IPS-18c (cell line): Measurements from ENCODE around the gene PTPN6.
A peak's percentile ranks its signal among the peaks of the same experiment; 100 is the strongest.

Experiments used
- H3K4me3 ChIP-seq: 2 replicates; pipeline ENCODE4 v1.7.0; 2013; ENCODE audit warnings: low read depth, mild to moderate bottlenecking, low read length, moderate library complexity; ENCODE audit not compliant: insufficient read depth
- H3K9me3 ChIP-seq: one replicate; pipeline ENCODE4 v1.6.1; 2013; ENCODE audit warnings: mild to moderate bottlenecking, low read length, moderate library complexity; ENCODE audit not compliant: control insufficient read depth, insufficient read depth

PTPN6 gene

GRCh38 chr12:6959805-6960592 is 8.8 kb downstream of the PTPN6 start:
- H3K9me3 ChIP-seq: peaks cover 2% of the 10 kb centered on the region
- no peak overlapping the region for H3K4me3 ChIP-seq

GRCh38 chr12:6960593-6961277 is 9.6 kb downstream of the PTPN6 start:
- H3K9me3 ChIP-seq: peaks cover 2% of the 10 kb centered on the region
- H3K4me3 ChIP-seq: peak overlapping the region; percentile 25; the same call in 1 of the 2 replicates

DNA sequence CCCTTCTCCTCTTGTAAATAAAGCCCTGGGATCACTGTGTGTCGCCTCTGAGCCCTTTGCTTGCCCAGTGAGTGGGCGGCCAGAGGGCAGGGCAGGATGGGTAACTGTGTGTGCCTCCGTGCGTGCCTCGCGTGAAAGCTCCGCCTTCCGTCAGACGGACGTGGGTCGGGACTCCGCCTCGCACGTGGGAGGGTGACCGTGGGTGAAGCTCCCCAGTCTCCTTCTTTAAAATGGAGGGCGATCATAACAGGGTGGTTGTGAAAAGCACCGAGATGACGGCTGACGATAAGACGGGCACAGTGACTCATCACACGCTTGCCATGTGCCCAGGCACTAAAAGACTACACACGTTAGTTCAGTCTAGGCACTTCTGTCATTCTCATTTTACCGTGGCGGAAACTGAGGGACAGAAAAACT is 10.1 kb downstream of the PTPN6 start:
- Histone ChIP-seq H3K9me3 (peaks cover 2% of the 10 kb centered on the region), H3K4me3 (peak overlapping the region; percentile 25; the same call in 1 of the 2 replicates)

GRCh38 chr12:6961695-6962284 is 10.6 kb downstream of the PTPN6 start:
- peak overlapping the region; percentile 81 for H3K4me3 ChIP-seq
- H3K9me3 ChIP-seq: peaks cover 2% of the 10 kb centered on the region

DNA sequence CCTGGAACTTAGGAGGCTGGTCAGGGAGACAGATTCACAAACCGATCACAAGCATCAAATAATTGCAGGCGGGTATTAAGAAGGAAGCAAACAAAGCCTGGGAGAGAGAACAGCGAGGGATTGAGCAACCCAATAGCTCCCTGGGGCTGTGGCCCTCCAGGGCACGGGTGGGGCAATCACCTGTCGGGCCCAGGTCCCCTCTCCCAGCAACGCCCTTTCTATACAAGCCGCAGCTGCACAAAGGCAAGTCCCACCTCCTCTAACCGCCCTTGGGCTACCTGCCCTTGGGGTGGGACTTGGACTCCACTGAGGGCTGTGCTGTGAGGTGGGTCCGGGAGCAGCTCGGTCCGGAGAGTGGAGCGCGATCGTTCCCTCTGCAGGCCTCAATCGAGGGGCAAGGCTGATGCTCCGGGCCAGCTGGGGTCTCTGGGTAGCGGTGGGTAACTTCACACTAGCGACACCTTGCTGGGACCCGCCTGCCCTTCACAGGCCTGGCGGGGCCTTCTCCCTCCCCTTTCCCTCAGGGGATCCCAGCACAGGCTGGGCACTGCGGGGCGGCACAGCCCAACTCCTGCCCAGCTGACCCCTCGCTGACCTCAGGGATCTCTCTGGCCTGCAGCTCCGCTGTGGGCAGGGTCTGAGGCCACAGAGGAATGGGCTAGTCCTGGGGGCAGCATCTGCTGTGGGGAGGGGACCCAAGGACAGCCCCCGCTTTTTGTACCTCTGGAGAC is 11.3 kb downstream of the PTPN6 start:
- peak overlapping the region; percentile 81 for H3K4me3 ChIP-seq
- H3K9me3 ChIP-seq: peaks cover 2% of the 10 kb centered on the region

DNA sequence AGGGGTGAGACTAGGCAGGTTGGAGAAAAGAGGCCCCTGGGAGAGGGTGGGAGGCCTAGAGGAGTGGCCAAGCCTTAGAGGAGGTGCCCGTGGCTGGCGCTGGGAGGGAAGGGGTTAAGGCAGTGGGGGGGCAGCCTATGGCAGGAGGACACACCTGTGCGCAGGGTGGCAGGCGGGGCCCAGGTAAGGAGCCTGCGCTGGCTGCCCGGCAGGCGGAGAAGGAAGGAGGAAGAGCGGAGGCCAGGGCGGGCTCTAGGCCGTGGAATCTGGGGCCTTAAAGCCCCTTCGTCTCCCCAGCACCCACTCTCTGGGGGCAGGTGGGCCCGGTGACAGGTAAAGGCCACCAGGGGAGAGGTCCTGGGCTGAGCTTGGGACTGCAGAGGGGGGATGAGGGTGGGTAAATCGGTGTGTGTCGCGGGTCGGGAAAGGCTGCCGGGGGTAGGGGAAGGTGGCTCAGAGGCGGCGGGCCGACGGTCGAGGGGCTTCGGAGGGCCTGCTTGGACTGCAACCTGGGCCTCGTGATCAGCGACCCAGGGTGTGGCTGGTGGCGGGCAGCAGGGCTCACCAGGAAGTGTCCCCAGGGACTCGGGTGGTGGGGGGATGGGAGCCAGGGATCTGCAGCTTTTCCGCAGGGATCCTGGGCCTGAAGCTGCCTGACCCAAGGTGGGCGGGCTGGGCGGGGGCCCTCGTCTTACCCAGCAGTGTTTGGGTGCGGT is 12.0 kb downstream of the PTPN6 start:
- Histone ChIP-seq H3K9me3 (peaks cover 2% of the 10 kb centered on the region), H3K4me3 (peak overlapping the region; percentile 81)

- Histone ChIP-seq H3K9me3 (peaks cover 2% of the 10 kb centered on the region), H3K4me3 (peak overlapping the region; percentile 81)
These were observed 12.7 kb downstream of the PTPN6 start for GRCh38 chr12:6963791-6964413.

GRCh38 chr12:6964605-6965025 is 13.5 kb downstream of the PTPN6 start:
- peaks cover 2% of the 10 kb centered on the region for H3K9me3 ChIP-seq
- no peak overlapping the region for H3K4me3 ChIP-seq

DNA sequence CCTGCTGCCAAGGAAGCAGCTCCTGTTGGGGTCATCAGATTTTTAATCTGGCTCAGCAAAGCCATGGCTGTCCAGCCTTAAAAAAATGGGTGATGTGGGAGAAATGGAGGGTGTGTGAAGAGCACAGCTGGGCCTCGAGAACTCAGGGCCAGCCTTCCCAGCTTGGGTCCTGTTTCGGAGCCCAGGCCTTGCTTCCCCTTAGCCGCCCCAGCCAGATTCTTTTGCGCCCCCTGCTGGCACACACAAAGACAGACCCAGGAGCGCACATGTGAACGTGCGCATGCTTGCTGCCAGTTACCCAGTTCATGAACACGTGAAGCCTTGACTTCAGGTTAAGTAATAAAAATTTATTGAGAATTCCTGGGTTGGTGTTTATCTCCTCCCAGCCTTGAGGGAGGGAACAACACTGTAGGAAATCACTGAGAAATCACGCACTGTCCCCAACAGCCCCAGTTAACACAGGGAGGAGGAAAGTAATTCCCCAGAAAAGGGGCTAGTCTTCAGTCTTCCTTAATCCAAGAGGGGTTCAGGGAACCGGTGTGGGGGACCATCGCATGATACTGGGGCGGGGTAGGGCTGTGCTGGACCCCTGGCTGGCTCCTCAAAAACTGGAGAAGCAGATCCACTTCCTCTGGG is 14.0 kb downstream of the PTPN6 start:
- Histone ChIP-seq H3K9me3 (peaks cover 2% of the 10 kb centered on the region), H3K4me3 (no peak overlapping the region)

- no peak overlapping the region for H3K4me3 ChIP-seq
- H3K9me3 ChIP-seq: no peaks in the 10 kb centered on the region
These were observed 14.6 kb downstream of the PTPN6 start for GRCh38 chr12:6965714-6966113.

GRCh38 chr12:6966351-6966750 is 15.2 kb downstream of the PTPN6 start:
- Histone ChIP-seq H3K9me3 (no peaks in the 10 kb centered on the region), H3K4me3 (no peak overlapping the region)

DNA sequence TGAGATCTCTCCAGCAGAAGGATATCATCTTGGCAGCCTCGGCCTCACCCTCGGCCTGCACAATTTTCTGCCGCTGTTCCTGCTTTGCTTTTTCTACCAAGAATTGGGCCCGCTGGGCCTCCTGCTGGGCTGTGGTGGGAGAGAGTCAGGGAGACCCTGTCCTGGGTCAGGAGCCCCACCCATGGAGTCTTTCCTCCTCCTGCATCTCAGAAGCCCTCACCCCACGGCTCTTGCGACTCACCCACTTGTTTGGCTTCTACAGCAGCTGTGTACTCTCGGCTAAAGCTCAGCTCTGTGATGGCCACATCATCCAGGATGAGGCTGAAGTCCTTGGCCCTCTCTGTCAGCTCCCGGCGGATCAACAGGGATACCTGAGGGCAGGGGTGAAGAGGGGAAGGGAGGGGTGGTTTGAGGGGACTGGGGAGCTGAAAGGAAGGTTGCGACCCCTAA is 16.5 kb downstream of the PTPN6 start:
- no peaks in the 10 kb centered on the region for H3K9me3 ChIP-seq
- no peak overlapping the region for H3K4me3 ChIP-seq

DNA sequence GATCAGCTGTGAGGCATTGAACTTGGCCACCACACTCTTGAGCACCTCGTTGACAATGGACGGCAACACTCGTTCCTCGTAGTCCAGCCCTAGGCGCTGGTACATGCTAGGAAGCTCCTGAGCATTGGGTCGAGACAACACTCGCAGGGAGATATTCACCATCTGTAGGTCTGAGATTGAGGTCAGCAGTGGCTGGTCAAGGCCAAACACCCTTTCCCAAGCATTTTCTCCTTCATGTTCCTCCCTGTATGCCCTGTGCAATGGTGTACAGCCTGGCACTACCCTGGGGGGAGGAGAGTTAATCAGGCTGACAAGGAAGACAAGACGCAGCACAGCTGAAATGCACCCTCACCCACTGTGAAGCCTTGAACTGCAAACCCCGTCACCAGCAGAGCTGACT is 17.3 kb downstream of the PTPN6 start:
- H3K9me3 ChIP-seq: no peaks in the 10 kb centered on the region
- no peak overlapping the region for H3K4me3 ChIP-seq

- H3K4me3 ChIP-seq: peak overlapping the region; percentile 96
- no peaks in the 10 kb centered on the region for H3K9me3 ChIP-seq
These were observed 19.0 kb downstream of the PTPN6 start for GRCh38 chr12:6970096-6970527.

- H3K9me3 ChIP-seq: no peaks in the 10 kb centered on the region
- no peak overlapping the region for H3K4me3 ChIP-seq
These were observed 23.0 kb downstream of the PTPN6 start for GRCh38 chr12:6974180-6974579.
